ENCODE results near the gene MIB2.
"Not testable (repeated sequence)": the region's sequence is repeated elsewhere in the genome, so short reads cannot be mapped to it uniquely, and the experiment has no call there.

MIB2 gene

DNA sequence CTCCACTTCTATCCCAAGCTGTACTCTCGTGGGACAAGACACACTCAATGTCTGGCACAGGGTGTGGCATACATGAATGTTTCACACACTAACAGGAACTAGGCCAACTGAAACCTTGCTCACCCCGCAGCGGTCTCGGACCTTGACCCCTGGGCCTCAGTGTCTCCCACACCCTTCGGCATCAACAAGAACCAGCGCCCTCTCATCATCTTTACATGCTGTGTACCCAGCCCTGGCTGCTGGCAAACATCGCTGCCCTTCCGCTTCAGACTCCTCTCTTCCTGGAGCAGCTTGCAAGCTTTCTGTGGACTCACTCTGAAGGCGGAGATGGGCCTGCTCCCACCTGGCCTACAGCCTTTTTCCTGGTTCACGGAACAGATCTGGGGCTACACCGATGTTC, 33.0 kb downstream of the MIB2 start:
- not testable (repeated sequence) for DNase-seq (ENCODE audit: low spot score)

DNA sequence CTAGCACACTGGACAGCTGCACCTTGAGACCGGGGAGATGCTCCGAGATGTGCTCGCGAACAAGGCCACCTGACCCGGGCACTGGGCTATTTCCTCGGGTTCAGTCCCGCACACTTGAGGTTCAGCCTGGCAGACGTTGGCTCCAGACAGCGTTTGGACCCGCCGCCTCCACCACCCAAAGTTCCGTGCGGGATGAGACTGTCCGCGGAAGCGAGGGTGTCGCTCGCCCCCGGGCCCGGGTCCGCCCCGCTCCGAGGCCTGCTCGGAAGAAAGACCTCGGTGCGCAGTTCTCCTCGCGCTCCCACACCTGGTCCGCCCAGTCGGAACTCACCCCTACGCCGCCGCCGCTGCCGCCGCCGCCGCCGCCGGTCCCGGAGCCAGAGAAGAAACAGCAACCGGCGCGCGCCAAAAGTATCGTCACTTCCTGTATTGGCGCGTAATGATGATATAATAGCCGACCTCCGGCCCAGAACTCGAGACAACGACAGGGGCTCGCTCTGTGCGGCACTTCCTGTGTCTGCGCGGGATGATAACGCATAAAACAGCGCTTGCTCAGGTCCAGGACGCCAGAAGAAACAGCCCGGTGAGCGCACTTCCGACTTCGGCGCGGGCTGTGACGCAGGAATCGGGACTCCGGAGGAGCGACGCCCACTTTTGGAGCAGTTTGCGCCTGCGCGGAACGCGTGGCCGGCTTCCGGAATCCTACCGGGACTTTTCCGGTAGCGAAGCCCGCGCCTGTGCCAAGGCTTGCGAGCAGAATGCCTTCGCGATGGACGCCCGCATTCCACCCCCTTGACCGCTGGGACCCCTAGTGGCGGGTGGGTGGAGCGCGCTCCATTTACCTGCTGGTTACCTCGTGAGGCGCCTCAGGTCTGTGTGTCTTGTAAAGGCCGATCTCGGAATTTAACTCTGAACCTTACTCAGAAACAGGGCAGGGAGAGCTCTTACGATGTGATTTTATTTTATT, 43.6 kb downstream of the MIB2 start, which contains the start of gene CDK11B:
TSS of gene CDK11B (minus strand) at position 422 of the 967 bp plus-strand sequence. CDS start 1,519 bp downstream, outside the sequence.
- peak; percentile 93 for DNase-seq (ENCODE audit: low spot score)

DNA sequence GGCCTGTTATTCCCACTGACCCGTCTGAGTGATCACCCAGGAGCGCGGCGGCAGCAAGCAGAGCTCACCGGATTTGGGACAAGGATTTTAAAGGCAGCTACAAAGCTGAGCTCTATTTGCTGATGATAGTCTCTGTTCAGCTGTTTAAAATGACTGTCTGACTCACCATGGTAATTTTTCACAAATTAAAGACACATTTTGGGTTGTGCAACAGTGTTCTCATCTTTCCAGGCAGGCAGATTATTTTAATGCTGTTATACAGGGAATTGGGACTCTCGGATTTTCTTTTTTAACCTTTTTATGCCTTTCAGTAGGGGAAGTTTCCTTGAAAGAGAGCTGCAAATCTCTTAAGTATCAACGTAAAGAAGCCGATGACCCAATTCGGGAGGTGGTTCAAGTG, 47.1 kb downstream of the MIB2 start:
- DNase-seq (ENCODE audit: low spot score): not testable (repeated sequence)

DNA sequence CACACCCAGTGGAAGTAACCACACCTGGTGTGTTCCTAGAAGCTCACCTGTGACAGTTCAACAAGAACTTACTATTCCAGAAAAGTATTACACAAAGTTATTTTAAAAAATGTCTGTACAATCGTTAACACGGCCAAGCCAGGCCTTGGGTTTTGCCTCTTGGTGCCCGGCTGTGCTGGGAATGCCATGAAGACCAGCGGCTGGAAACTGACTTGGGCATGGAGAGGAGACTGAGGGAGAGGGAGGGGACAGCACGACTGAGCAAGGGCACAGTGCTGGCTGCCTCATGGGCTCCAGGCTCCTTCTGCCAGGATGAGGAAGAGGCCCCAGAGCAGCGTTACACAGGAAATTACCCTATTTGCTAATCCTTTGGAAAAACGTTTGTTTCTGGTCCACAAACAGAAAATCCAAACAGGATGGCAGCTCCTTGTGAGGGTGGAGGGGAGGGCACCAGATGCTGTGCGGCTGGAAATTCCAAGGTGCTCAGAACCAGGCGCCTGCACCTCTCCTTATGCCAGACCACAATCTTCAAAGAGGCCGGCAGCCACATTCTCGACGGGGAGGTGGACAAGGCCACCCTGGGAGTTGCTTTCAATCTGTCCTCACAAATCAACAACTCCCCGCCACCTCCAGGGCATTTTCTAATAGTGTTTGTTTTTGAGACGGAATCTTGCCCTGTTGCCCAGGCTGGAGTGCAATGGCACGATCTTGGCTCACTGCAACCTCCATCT, 47.7 kb downstream of the MIB2 start:
- DNase-seq (ENCODE audit: low spot score): not testable (repeated sequence)

DNA sequence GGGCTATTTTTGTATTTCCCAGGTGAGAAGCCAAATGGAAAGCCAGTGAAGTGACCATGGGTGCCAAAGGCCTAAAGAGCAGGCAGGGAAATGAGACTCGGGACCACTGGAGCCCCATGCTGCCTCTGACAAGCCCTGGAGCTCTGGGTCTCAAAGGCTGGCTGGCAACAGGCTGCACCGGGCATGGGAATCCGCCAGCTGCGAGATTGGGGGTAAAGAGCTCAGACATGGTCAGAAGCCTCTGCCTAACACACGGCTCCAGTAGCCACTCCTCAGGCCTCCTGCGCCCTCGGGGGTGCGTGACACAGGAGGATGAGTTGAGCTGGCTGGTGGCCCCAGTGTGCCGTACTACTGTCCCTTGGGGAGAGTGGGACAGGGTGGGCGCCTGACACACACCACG, 49.0 kb downstream of the MIB2 start:
- not testable (repeated sequence) for DNase-seq (ENCODE audit: low spot score)

DNA sequence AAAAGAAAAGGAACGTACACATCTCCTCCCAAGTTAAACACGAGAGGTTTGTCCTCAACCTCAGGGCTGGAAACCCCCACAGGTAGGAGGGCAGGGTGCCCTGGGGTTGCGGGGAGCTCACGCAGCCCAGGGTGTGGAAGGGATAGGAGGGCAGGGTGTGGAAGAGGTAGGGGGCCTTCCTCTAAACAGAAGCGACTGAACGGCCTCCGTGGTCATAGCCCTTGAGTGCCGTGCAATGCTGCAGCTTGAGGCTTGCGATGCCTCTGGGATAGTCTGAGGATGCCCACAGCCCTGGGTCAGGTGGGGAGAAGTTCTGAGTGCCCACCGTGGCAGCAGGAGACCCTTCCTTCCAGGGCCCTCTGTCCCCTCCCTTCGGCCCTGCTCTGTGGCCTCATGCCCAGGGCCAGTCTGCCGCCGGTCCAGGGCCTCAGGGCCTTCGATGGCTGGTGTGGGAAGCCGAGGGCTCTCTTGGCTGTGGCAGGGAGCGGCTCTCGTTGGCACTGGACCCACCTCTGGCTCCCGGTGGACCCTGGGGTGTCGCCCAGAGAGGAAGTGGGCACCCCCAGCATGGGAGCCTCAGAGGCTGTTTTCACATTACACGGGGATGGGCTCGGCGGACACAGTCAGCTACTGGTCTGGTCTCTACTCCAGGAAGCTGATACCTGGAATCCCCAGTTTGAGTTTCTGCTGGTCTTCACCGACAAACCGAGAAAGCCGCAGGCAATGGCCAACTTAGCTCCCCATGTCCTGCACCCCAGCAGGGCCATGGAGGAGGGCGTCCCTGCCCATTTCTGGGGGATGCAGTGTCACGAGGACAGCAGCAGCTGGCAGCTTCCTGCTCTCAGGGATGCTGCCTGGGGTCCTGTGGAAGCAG, 49.9 kb downstream of the MIB2 start:
- no peak for DNase-seq (ENCODE audit: low spot score)

DNA sequence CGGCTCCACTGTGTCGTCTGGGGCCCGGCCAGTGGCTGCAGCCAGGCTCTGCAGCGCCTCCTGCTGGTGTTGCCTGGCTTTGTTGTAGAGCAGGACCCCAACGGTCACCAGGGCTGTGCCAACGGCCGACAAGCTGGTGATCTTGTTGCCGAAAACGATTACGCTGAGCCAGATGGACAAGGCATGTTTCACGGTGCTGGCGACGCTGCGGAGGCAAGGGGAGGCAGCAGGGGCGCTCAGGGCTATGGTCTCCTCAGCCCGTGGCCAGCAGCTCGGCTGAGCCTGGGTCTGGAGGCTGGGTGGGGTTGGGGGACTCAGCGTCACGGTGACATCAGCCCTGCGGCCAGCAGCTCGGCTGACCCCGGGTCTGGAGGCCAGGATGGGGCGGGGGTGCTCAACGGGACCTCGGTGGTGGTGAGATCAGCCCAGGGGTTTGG, 50.5 kb downstream of the MIB2 start:
- no peak for DNase-seq (ENCODE audit: low spot score)

DNA sequence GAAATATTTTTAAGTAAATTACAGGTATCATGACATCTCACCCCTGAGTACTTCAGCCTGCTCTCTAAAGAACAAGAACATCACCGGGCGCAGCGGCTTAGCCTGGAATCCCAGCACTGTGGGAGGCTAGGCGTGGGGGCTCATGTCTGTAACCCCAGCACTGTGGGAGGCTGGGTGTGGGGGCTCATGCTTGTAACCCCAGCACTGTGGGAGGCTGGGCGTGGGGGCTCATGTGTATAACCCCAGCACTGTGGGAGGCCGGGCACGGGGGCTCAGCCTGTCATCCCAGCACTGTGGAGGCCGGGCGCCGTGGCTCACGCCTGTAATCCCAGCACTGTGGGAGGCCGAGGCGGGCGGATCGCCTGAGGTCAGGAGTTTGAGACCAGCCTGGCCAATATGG, 51.2 kb downstream of the MIB2 start:
- peak; percentile 6 for DNase-seq (ENCODE audit: low spot score)

DNA sequence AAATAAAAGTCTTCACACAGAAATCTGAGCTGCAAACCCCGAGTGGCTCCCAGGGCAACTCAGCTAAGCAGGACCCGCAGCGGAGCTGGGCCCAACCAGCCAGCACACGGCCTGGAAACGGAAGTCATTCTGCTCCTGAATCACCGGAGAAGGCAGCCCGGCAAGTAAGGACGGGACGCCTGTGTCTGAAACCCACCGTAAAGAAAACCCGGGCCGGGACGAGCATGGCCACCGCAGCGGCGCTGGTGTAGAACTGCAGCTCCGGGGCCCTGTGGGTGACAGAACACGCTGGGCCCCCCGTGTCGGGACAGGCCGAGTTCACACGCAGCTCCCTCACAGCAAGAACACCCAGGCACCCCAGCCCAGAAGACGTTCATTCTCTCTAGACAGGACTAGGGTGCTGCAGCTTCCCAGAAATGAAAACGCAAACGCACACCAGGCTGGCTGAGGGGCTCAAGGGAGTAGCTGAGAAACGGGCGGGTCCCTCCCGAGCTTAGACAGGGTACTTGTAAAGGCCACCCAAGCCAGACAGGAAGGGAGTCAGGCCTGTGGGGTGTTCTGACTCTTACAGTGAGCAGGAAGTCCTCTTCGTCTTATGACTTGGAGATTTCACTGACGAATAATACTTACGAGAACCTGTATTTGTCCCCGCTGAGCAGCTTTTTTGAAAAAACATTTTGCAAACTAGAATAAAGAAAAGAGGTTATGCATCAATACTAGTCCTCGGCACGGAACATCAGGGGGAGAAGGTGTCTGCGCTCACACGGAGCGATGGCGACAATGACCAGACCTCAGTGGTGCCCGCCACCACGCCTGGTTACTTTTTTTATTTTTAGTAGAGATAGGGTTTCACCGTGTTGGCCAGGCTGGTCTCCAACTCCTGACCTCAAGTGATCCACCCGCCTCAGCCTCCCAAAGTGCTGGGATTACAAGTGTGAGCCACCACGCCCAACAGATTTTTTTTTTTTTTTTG, 54.5 kb downstream of the MIB2 start:
- no peak for DNase-seq (ENCODE audit: low spot score)

DNA sequence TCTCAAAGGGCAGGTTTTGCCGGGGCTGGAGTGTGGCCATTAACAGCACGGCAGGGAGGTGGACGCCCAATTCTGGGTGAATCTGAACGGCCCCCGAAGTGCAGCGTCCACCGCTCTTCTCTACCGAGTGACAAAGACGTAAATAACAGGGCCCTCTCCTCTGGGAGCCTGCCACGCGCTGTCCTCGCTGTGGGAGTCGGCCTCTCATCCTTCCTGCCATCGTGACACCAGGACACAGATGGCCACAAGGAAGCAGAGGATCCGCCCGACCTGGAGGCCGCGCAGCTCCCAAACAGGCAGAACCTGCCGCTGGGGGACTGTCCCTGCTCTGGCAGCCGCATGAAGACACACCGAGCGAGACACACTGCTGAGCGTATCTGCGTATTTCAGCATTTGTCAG, 55.6 kb downstream of the MIB2 start:
- no peak for DNase-seq (ENCODE audit: low spot score)

DNA sequence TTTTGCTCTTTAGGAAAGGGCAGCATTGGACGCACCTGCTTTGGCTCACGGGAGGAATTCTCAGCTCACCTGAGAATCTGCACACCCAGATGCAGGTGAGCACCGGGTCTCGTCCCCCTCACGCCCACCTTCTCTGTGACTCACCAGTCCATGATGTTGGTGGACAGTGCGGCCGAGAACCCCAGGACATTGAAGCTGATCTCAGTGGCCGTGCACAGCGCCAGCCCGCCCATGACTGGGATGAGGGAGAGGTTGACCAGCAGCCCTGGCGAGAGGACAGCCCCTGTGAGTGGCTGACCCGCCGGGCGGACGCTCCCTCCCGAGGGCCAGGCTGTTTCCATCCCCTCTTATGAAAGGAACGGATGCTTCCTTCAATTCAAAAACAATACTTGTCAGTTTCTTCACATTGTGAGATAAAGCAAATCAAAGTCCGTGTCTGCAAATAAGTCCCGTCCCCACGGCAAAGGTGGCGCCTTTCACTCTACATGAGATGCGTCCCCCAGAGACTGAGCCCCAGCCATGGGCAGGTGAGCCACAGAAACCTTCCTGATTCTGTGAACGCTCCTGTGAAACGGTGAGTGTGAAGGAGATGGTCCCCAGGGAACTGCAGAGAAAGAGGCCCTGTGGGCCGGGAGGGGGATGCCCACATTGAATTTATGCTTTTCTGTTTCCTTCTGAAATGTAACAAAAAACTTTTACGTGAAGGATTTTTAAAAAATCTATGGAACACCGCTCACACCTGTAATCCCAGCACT, 56.2 kb downstream of the MIB2 start:
- no peak for DNase-seq (ENCODE audit: low spot score)

DNA sequence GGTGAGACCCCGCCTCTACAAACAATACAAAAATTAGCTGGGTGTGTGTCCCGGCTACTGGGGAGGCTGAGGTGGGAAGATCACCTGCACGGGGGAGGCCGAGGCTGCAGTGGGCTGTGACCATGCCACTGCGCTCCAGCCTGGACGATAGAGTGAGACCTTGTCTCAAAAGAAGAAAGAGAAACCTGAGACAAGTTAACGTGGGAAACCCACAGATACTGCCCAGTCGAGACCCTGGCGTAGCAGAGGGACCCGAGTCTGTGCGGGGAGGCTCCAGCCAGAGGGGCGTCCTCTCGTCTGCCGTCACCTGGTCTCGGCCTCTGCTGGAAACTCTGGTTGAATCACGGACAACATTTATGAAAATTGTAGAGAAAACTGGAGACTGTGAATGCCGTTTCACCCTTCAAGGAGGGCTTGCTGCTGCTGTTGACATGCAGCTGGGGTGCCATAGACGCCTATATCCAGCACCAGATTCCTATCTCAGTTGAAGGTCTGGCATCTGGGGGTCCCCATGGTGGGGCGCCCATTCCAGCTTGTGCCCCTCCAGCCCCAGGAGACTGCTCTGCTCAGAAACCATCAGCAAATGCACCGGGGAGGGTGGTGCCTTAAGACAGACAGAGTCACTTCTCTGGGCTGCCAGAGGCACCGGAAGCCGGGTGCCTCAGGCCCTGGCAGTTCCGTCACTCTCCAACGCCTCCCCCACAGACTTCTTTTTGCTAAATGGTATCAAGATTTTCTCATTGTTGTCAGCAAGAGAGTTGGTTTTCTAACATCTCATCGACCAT, 57.1 kb downstream of the MIB2 start:
- DNase-seq (ENCODE audit: low spot score): no peak

DNA sequence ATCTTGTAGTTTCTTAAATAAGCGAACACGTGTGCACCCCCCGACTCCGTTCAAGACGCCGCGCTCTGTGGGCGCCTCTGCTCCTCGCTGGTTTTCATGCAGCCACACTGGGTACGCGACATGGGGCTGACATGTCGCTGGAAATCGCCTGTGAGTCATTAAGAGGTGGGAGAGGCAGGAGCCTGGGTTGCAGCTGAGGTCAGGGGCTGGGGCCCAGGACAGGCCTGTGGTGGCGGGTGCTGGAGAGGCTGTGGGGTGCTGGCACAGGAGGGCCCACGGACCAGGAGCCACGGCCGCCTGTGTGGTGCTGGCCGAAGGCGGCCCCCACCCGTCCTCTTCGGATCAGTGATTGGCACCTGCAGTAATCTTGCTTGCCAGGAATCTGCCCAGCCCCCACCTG, 59.5 kb downstream of the MIB2 start:
- DNase-seq (ENCODE audit: low spot score): not testable (repeated sequence)

DNA sequence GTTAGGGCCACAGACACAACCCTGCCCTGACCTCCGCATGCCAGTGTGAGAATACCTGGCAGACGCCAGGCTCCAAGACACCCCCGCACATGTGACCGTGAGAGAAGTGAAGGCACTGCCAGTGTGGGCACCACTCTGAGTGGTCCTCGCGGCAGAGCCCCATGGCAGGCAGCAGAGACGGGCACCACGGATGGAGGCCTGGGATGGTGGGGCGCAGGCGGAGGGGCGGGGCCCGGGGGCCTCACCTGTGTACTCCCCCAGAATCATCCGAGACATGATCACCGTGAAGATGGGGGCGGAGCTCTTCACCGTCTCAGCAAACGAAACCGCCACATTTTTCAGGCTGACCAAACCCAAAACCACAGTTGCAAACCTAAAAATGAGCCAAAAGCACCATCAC, 59.9 kb downstream of the MIB2 start:
- not testable (repeated sequence) for DNase-seq (ENCODE audit: low spot score)

DNA sequence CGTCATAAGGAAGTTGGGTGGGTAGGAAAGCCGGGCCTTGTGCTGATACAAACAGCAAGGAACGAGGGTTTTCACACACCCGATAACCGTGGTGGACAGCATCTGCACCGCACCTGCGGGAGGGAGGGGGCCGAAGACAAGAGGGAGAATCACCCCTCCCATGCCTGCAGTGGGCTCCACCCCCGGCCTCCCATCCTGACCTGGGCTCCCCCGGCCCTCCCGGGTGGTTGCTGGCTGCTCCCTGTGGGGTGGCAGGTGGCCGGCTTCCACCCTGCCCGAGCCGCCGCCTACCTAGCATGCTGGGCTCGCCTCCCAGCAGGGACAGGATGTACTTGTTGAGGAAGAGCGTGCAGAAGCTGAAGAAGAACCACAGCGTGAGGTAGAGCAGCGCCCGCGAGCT, 60.8 kb downstream of the MIB2 start:
- DNase-seq (ENCODE audit: low spot score): not testable (repeated sequence)

DNA sequence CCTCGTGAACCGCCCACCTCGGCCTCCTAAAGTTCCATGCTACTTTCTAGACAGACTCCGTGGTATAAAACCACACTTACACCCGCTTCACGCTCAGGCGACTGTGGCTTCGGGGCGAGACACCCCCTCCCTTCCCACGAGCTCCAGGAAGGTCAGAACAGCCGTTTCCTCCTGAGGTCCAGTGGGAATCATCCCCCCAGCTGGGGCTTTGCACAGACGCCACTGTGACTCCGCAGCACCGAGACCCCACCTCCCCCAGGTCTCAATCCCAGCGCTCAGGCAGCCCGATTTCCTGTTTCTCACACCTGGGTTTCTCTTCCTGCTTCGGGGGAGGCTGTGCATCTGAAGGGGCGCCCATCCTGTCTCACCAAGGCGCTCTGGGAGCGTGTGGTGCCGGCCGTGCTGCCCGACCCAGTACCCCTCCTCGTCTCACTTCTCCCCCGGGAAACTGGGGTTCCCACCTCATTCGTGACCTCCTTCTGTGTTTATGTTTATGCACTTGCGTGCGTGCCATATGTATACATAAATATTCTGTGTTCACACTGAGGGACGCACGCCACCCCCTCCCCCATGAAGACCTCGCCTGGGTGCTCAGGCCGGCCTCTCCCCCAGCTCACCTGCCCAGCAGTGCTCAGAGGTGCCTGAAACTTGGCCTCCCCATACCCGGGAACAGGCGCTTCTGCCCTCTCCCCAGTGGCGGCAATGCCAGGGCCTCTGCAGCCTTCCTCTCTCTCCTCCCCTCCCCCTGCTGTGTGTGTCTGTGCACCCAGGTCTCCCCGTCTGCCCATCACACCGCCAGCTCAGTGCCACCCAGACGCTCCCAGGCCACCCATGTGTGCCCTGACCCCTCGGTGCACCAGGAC, 62.6 kb downstream of the MIB2 start:
- DNase-seq (ENCODE audit: low spot score): no peak

DNA sequence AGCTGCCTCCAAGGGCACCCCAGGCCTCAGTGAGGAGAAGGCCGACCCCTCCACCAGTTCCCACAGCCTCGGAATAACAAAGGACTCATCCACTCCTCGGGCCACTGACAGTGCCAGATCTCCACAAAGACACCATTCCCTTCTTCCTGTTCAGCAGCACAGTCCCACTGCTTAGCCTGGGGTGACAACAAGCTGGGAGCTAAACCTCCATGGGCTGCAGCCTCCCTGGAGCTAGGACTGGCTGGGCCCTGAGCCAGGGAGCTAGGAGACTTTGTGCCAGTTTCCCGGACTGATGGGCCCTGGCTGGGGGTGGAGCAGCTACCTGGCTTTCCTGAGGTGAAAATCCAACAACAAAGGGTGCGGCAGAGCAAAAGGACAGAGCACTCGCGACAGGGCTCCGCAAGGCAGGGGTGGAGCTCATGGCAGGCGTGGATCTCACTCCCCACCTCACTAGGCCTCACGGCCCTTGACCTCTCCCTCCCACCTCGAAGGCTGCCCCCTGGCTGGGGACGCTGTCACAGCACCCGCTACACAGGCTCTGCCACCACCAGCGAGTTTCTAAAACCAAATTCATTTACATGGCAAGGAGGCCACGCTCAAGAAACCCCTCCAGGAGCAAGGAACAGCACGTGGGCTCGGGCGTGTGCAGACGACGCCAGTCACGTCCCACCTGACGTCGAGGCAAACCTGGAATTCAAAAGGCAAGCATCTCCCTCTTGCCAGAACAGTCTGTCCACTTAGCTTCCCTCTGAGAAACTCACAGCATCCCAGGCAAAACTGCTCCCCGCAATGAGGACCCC, 63.5 kb downstream of the MIB2 start:
- DNase-seq (ENCODE audit: low spot score): no peak

Data from putamen (tissue), 1 donor.